Esophagus mucosa (tissue), 1 donor: Measurements from ENCODE around the gene GRIN2B. TPM values are rescaled to one million over a fixed set of nuclear protein-coding genes. Genes with fewer than 3 reads are reported as not detected.

Source experiments
- ATAC-seq: fragments of 200-7000 bp; cut with Tn5 transposase; one replicate; pipeline ENCODE4 v1.9.1; 2020
- total RNA-seq: library from RNA; stranded (reverse); gene quantifications from one replicate; pipeline ENCODE4 v1.2.4, GENCODE V29; 2023
- donor health status: DM: yes; HTN: yes; CAD: no.

The GRIN2B gene
- under 0.01 TPM for total RNA-seq

GRCh38 chr12:13981296-13981962 lies at the start of gene GRIN2B:
Gene GRIN2B, minus strand, starts transcription at chr12:13981602. Its CDS starts 115,394 bp downstream, at chr12:13866208.
- ATAC-seq: no peak

- no peak for ATAC-seq
Measured at GRCh38 chr12:14026537-14026936, 45.1 kb upstream of the GRIN2B start.

- no peak for ATAC-seq
Measured at GRCh38 chr12:14024591-14024990, 43.2 kb upstream of the GRIN2B start.

GRCh38 chr12:14018080-14018479 lies 36.7 kb upstream of the GRIN2B start:
- ATAC-seq: no peak

GRCh38 chr12:14010989-14011388 lies 29.6 kb upstream of the GRIN2B start:
- no peak for ATAC-seq

GRCh38 chr12:14007639-14008038 lies 26.2 kb upstream of the GRIN2B start:
- no peak for ATAC-seq

GRCh38 chr12:13992585-13992984 lies 11.2 kb upstream of the GRIN2B start:
- ATAC-seq: no peak

- no peak for ATAC-seq
Measured at GRCh38 chr12:13992106-13992505, 10.7 kb upstream of the GRIN2B start.

- ATAC-seq: no peak
Measured at GRCh38 chr12:13986031-13986430, 4.6 kb upstream of the GRIN2B start.

GRCh38 chr12:13981990-13982389 lies 588 bp upstream of the GRIN2B start:
- no peak for ATAC-seq

- ATAC-seq: no peak
Measured at GRCh38 chr12:13980538-13981295, 685 bp downstream of the GRIN2B start.

- ATAC-seq: no peak
Measured at GRCh38 chr12:13979772-13980378, 1.5 kb downstream of the GRIN2B start.

- no peak for ATAC-seq
Measured at GRCh38 chr12:13978876-13979275, 2.5 kb downstream of the GRIN2B start.

GRCh38 chr12:13976880-13977279 lies 4.5 kb downstream of the GRIN2B start:
- ATAC-seq: no peak

- no peak for ATAC-seq
Measured at GRCh38 chr12:13976028-13976584, 5.3 kb downstream of the GRIN2B start.

- ATAC-seq: no peak
Measured at GRCh38 chr12:13973996-13974395, 7.4 kb downstream of the GRIN2B start.

- no peak for ATAC-seq
Measured at GRCh38 chr12:13970803-13971202, 10.6 kb downstream of the GRIN2B start.

GRCh38 chr12:13968281-13968680 lies 13.1 kb downstream of the GRIN2B start:
- no peak for ATAC-seq

- ATAC-seq: no peak
Measured at GRCh38 chr12:13964666-13965065, 16.7 kb downstream of the GRIN2B start.

GRCh38 chr12:13962699-13963098 lies 18.7 kb downstream of the GRIN2B start:
- ATAC-seq: no peak

GRCh38 chr12:13961971-13962370 lies 19.4 kb downstream of the GRIN2B start:
- ATAC-seq: no peak

GRCh38 chr12:13959131-13959723 lies 22.2 kb downstream of the GRIN2B start:
- ATAC-seq: no peak

GRCh38 chr12:13957576-13957975 lies 23.8 kb downstream of the GRIN2B start:
- no peak for ATAC-seq
